NCI-H1694 treated with DMSO at 0.1 percent for 48 hours (cell line): ENCODE data around the gene SUPT20H.
"Not testable (repeated sequence)": the region's sequence is repeated elsewhere in the genome, so short reads cannot be mapped to it uniquely, and the experiment has no call there.

Experiments used
- DNase-seq: peaks from one replicate; lab custom pipeline; 2025; lab: John Stamatoyannopoulos, UW

The SUPT20H gene

GRCh38 chr13:37069597-37070103 is 10.2 kb upstream of the SUPT20H start:
- DNase-seq: no peak

GRCh38 chr13:37068962-37069361 is 9.5 kb upstream of the SUPT20H start:
- no peak for DNase-seq

- DNase-seq: no peak
Observed at GRCh38 chr13:37067874-37068273, 8.4 kb upstream of the SUPT20H start.

- no peak for DNase-seq
Observed at GRCh38 chr13:37065890-37066526, 6.5 kb upstream of the SUPT20H start.

- no peak for DNase-seq
Observed at GRCh38 chr13:37059848-37060192, 332 bp upstream of the SUPT20H start.

GRCh38 chr13:37056228-37056627 is 3.3 kb downstream of the SUPT20H start:
- not testable (repeated sequence) for DNase-seq

GRCh38 chr13:37053111-37053510 is 6.4 kb downstream of the SUPT20H start:
- not testable (repeated sequence) for DNase-seq

- no peak for DNase-seq
Observed at GRCh38 chr13:37049810-37050209, 9.7 kb downstream of the SUPT20H start.

GRCh38 chr13:37047846-37048245 is 11.6 kb downstream of the SUPT20H start:
- DNase-seq: no peak

- DNase-seq: no peak
Observed at GRCh38 chr13:37047032-37047431, 12.5 kb downstream of the SUPT20H start.

- DNase-seq: no peak
Observed at GRCh38 chr13:37046062-37046461, 13.4 kb downstream of the SUPT20H start.

- DNase-seq: no peak
Observed at GRCh38 chr13:37040789-37041188, 18.7 kb downstream of the SUPT20H start.

- no peak for DNase-seq
Observed at GRCh38 chr13:37039896-37040295, 19.6 kb downstream of the SUPT20H start.

GRCh38 chr13:37037241-37037640 is 22.2 kb downstream of the SUPT20H start:
- DNase-seq: no peak

- no peak for DNase-seq
Observed at GRCh38 chr13:37029617-37030016, 29.9 kb downstream of the SUPT20H start.

- DNase-seq: no peak
Observed at GRCh38 chr13:37027639-37028038, 31.8 kb downstream of the SUPT20H start.

GRCh38 chr13:37026771-37027170 is 32.7 kb downstream of the SUPT20H start:
- no peak for DNase-seq

GRCh38 chr13:37023871-37024270 is 35.6 kb downstream of the SUPT20H start:
- no peak for DNase-seq

GRCh38 chr13:37014609-37015008 is 44.9 kb downstream of the SUPT20H start:
- DNase-seq: no peak

- DNase-seq: no peak
Observed at GRCh38 chr13:37011788-37012187, 47.7 kb downstream of the SUPT20H start.

GRCh38 chr13:37011002-37011401 is 48.5 kb downstream of the SUPT20H start:
- DNase-seq: no peak

- DNase-seq: no peak
Observed at GRCh38 chr13:37010424-37010823, 49.1 kb downstream of the SUPT20H start.

GRCh38 chr13:37009692-37010091 is 49.8 kb downstream of the SUPT20H start:
- no peak for DNase-seq

GRCh38 chr13:37001921-37002250 is 57.6 kb downstream of the SUPT20H start:
- no peak for DNase-seq
